Omental fat pad (tissue), 4 donors: ENCODE results near the gene ABCA10. TPM values are rescaled to one million over a fixed set of nuclear protein-coding genes. Genes with fewer than 3 reads are reported as not detected.

Source experiments
- ATAC-seq: fragments of 150-250 bp; one replicate; pipeline ENCODE4 v1.9.1; 2016; ENCODE audit warnings: mild to moderate bottlenecking, moderate library complexity; ENCODE audit not compliant: low FRiP score
- DNase-seq: peaks from one replicate; pipeline ENCODE4 v3.0.0-alpha.2; 2019; ENCODE audit warnings: low spot score
- CTCF ChIP-seq, 3 donors: fragments of 450-650 bp; IDR thresholded peaks; one replicate each; pipeline ENCODE4 v1.5.1; 2016 to 2017; ENCODE audit warnings: antibody characterized with exemption in 3 of 3, mild to moderate bottlenecking in 3 of 3, moderate library complexity in 2 of 3
- total RNA-seq, 4 donors: library from RNA; depleted of rRNA; stranded (reverse); fragments of >200 nt; gene quantifications; one replicate each; pipeline ENCODE4 v1.1.0, GENCODE V29; 2016

ABCA10 gene
- total RNA-seq, 4 donors from 2014 or later = 2.5 to 86.1 (median 22.0) TPM

GRCh38 chr17:69134112-69134511, 94.5 kb downstream of the ABCA10 start:
- no peak for DNase-seq
- ATAC-seq = no peak
- TF ChIP-seq CTCF (IDR thresholded peaks at IDR 0.05) = no peak

- no peak for DNase-seq
- TF ChIP-seq CTCF (IDR thresholded peaks at IDR 0.05) = no peak
- ATAC-seq = no peak
These were observed 97.9 kb downstream of the ABCA10 start for GRCh38 chr17:69130627-69131296.

GRCh38 chr17:69123626-69124025, 105.0 kb downstream of the ABCA10 start:
- ATAC-seq (no peak), DNase-seq (no peak)
- TF ChIP-seq CTCF (IDR thresholded peaks at IDR 0.05) = no peak

GRCh38 chr17:69122065-69122464, 106.6 kb downstream of the ABCA10 start:
- ATAC-seq = no peak
- TF ChIP-seq CTCF (IDR thresholded peaks at IDR 0.05) = no peak
- no peak for DNase-seq

- ATAC-seq (no peak), DNase-seq (no peak)
- TF ChIP-seq CTCF (IDR thresholded peaks at IDR 0.05) = no peak
These were observed 110.5 kb downstream of the ABCA10 start for GRCh38 chr17:69117855-69118784.

GRCh38 chr17:69111794-69112193, 116.8 kb downstream of the ABCA10 start:
- DNase-seq (no peak), ATAC-seq (no peak)
- TF ChIP-seq CTCF (IDR thresholded peaks at IDR 0.05) = no peak
